Measurements from ENCODE around the gene UBTF. TPM values are rescaled to one million over a fixed set of nuclear protein-coding genes. Genes with fewer than 3 reads are reported as not detected.

UBTF gene
- total RNA-seq, 1 experiment from 2014 or later = 57.5 TPM

DNA sequence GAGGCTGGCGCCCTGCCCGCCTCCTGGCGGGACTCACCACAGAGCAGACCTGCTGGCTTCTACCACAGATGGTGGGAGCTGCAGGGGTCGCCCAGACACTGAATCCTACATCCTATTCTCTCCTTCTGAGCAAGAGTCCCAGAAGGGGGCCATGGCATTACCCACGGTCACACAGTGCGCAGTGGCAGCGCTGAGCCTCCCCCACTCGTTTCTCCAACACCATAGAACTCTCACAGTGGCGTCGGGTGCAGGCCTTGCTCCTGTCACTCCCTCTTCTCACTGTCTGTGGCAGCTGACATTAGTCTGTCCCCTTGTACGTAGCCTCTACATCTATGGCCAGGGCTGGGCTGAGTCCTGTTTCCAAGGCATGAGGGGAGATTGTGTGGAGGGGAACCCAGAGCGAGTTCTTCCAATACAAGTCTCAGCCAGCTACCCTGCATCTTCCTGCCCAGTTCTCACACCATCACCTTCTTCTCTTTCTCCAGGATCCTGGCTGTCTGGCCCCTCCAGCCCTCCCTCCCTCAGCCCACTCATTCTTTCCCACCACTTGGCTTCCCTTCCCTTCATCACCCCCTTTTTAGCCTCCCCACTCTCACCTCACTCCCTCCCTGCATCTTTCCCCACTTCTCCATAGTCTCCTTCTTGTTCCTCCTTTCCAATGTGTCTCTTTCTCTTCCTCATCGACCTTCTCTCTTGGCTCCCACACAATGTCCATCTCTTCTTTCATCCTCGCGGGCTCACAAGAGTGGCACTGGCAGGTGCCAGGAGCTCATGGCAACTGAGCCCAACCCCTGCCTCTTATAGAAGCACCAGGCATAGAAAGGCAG lies 5.9 kb downstream of the UBTF start:
- DNase-seq (ENCODE audit: low read depth) = no peak

DNA sequence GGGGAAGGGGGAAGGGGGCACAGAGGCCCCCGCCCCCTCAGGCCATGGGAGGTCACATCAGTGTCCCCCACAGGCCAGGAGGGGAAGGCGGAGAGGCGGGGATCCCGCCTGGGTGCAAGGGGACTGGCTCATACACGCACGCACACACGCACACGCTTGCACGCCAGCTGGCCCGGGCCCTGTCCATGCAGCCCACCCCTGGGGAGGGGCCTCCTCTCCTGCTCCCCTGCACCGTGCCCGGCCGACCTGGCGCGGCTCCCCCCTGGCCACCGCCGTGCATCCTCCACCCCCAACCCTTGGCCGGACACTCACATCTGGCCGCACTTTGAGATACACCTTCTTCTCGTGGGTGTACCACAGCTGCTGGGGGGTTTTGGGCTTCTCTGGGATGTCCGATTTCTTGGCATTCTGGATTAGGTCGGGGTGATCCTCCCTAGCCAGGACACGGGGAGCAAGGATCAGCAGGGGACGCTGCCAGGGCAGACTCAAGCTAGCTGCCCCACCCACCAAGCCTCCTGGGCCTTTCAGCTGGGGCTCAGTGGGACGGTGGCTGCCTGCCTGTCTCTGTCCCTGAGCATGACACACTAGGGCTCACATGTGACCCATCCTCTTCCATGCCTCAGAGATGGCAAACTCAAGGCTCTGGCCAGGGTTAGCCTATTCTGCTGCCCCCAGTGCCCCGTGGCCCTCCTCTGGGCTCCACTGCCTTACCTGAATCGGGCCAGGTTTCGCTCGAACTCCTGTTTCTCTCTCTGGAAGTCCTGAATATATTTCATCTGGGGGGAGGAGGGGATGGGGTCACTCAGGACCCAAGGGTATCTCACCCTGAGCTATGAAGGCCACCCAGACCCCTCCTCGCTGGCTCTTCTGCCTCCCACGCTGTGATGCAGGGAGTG lies 6.7 kb downstream of the UBTF start:
- DNase-seq (ENCODE audit: low read depth) = no peak

DNA sequence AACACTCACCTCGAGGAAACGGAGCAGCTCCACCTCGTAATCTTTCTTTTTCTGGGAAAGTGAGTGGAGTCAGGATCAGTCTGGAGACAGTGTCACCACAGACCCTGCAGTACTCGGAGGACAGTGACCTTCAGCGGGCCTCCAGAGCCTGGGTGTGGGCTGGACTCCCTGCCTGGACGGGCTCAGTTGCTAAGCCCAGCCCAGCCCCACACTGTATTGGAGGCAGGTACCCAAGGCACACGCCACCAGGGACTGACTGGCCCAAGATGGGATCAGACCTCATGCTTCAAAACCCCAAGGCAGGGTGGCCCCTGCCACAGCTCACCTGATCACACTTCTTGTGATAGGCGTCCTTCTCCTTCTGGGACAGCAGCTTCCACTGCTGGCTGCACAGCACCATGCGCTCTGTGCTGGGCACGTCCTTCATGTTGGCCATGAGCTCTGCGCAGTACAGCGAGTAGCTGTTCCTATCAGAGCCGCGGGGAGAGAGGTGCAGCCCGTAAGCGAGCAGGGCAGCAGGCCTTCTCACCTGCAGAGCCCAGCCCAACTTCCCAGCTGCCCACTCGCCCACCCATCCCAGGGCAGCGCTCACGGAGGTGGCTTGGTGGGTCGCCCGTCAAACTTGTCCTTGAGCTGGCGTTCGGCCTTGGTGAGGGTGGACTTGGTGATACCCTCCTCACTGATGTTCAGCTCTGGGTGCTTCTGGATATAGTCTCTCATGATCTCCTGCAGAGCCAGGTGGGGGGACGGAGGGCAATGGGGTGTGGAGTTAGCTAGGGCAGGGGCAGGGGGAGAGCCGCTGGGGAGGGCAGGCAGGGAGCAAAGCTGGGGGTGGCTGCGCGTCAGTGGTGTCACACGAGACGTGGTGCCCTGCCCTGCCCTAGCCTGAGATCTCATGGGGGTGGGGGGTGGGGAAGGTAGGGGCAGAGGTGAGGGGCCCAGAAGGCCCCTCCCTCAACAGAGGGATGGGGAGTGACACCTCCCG lies 7.9 kb downstream of the UBTF start:
- no peak for DNase-seq (ENCODE audit: low read depth)

DNA sequence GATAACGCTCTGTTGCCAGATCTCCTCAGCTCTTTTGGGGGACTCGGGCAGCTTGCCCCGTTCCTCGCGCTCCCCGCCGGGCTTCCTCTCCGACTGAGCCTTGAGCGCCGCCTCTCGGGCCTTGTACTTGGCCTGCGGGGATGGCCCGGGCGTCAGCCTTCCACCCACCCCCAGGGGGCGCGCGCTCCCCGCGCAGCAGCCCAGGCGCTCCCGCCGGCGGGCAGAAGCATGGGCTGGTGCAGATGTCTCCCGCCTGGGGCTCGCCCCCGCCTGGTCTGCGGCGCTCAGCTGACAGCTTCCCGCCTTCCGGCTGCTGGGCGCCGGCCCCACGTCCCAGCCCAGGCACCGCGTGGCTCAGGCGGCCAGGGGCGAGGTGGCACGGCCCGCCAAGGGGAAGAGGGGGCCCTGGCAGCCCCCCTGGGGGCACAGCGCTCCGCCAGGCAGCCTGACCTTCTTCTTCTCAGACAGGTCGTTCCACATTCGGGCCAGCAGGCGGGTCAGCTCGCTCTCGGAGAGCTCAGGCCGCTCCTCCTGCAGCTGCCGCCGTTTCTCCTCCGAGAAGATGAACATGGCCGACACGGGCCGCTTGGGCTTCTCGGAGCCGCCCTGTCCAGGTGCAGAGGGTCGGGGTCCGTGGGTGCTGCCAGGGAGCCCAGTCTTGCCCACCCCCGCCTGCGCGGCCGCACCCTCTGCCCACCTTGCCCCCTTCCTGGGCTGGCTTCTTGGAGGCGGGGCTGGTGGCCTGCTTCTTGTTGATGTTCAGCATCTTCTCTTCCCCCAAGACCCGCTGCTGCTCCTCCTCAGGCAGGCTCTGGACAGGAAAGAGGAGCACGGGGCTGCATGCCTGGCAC lies 8.9 kb downstream of the UBTF start:
- no peak for DNase-seq (ENCODE audit: low read depth)

DNA sequence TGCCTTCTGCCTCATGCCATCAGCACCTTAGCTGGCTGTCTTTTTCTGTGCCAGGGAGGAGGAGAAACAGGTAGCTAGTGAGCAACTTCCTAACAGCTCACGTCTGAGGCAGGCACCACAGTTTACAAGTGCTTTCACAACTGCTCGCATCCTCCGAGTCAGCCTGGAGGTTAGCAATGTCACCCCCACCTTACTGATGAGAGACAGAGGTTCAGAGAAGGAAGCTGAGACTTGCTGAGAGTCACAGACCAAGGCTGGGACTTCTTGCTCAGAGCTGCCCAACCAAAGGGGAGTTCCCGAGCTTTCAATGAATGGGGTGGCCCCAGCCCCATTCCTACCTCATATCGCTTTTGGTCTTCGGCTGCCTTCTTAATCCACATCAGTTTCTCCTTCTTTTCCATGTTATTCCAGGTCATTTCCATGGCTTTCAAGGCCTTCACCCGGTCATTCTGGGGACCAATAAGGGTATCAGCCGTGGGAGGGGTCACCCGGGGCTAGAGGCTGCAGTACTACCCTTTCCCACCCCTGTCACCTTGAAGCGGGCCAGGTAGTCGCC lies 9.6 kb downstream of the UBTF start:
- peak; percentile 32 for DNase-seq (ENCODE audit: low read depth)

DNA sequence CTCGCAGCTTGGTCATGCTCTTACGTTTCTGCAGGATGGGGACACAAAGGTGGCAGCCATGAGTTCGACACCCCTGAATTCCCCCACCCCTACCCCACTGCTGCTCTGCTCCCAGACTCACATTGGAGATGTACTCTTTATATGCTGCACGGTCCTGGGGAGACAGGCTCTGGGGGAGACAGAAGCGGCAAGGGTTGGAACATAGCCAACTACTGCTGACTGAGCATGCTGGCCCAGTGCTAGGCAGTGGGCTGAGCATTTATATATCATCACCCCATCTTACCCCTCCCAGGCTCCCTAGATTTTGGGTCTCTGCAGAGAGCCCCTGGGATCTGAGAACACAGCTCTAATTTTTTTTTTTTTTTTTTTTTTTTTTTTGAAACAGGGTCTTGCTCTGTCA lies 11.7 kb downstream of the UBTF start:
- DNase-seq (ENCODE audit: low read depth) = no peak

DNA sequence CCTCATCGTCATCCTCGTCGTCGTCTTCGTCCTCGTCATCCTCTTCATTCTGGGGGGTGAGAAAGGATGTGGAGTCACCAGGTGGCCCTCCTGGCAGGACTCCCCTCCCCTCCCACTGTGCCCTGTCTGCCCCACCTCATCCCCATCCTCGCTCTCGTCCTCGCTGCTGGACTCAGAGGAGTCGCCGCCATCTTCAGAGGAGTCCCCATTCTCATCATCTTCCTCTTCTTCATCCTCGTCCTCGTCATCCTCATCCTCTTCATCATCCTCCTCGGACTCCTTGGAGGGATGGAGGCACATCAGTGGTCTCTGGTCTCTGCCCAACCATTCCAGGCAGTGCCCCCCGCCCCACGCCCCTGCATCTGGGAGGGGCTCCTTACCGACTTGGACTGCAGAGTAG lies 12.2 kb downstream of the UBTF start:
- no peak for DNase-seq (ENCODE audit: low read depth)

DNA sequence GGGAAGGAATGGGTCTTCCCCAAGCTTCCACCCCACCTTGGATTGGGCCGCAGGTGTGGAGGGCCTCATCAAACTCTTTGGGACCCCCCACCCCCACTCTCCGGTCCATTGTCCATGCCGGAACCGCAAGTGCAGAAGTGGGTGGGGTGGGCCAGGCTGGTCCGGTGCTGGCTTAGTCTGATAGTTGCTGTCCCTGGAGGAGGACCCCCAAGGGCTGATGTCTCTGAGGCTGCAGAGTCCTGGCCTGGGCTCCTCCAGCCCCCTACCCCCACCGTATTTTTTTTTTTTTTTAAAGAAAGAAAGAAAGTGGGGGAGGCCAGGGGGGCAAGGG lies 12.7 kb downstream of the UBTF start:
- no peak for DNase-seq (ENCODE audit: low read depth)

DNA sequence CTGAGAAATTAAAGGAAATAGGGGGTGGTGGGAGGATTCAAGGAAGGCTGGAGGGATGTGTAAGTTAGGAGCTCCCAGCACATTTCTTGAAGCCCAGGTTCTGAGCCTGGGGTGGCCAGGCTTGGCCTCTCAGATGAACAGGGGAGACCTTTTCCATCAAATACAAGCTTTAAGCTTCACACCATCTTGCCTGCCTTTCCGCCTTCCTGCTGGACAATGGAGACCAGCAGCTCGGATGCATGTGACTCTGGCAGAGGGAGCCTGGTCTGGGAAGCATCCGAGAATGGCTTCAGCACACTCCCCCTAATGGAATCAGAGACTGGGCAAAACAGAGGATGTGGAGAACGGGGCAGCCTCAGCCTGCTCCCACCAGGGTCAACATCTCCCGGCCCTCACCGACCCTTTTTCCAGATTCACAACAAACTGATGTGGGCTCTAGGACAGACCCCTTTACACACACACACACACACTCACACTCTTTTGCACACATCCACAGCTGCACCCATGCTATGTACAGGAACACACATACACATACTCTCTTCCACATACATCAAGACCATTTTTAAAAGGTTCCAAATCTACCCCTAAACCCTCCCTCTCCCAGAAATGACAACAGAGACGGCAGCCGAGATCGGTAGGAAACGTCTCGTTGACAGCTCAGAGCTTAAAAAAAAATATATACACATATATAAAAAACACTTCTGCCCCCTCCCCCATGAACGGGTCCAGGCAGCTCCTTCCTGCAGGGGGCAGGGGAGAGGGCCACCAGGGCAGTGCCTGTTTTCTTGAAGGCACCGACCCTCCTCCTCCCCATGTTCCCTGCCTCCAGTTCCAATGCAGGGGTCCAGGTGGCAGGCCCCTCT lies 13.3 kb downstream of the UBTF start:
- DNase-seq (ENCODE audit: low read depth) = no peak

DNA sequence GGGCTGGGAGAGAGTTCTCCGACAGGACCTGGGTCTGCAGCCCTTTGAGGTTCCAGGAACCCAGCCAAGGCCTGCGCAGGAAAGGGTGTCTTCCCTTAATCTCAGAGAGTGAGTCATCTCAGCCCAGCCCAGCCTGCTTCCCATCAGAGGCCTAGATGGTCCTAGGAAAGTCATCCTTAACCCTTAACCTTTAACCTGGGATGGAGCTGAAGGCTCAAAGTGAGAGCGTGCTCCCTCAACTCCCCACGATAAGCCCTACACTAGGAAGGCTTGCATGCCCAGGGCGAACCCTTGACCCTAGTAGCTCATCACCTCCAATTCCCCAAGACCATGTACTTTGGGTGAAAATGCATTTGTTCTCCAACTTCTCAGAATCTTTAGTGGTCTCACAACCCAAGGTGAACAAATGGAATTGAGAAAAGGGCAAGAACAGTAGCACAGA lies 15.0 kb downstream of the UBTF start:
- DNase-seq (ENCODE audit: low read depth) = peak; percentile 73

DNA sequence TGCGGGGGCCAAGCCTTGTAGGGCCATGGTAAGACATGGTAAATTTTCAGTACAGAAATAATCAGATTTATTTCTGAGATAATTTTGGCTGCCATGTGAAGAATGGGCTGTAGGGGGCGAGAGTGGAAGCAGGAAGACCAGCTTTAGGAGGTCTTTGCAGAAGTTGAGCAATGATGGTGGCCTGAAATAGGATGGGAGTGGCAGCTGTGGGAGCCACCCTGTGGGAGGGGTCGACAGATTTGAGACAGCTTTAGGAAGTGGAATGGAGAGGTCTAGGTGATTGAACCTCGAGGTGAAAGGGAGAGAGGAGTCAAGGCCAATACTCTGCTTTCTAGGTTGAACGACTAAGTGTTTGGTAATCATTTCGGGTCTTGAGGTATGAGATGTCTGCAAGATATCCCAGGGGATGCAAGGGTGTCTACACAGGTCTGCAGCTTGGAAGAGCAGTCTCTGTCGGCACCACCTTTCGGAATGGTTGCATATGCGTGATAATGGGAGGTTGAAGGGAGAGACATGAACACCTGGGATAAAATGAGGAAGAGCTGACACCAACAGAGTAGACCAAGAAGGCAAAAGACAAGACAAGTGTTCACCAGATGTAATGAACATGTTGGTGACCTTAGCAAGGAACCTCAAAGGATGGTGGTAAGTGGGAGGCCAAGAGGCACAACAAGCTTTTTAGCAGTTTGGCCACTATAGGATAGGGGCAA lies 15.6 kb downstream of the UBTF start:
- DNase-seq (ENCODE audit: low read depth) = peak; percentile 32

DNA sequence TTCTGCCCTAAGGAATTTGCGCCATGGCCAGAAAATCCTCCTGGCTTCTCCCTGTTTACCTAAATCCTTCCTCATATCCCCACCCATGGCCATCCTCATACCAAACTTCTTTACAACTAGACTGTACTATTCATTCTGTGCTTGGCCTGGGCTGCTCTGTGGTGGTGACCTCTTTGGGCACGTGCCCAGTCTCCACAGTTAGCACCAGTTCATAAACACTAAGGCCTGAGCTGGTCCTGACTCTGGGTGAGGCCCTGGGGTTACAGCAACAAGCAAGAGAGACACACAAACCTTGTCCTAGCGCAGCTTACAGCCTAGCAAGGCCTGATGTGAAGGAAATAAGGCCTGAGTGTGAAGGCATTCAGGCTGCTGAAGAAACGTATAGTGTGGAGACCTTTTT lies 16.7 kb downstream of the UBTF start:
- no peak for DNase-seq (ENCODE audit: low read depth)

DNA sequence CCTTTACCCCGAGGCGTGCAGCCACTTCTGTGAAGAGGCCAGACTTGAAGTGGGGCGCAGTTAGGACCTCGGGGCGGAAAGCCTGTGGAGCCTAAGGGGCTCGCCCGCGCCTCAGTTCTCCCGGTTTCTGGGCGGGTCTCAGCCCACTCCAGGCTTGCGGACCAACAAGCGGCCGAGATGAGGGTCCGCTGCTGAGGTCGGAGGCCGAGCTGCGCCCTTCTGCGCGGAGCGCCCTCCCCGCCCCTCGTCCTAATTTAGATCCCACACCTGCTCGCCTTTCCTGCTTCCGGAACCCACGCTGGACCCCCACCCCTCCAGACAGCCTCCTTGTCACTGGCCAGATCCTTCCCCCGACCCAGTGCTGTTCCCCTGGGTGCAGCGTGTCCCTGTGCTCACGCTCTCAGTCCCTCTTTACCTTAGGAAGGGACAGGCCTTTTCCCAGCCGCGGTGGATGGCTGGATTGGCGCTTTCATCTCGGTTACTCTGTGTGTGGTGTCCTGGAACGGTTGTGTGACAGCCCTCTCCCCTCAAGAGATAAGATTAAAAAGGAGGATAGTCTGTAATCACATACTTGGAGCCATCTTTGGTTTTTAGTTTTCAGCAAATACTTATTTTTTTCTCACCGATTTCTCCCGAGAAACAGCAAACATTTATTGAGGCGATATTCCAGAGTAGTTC lies 18.9 kb downstream of the UBTF start:
- DNase-seq (ENCODE audit: low read depth) = no peak

DNA sequence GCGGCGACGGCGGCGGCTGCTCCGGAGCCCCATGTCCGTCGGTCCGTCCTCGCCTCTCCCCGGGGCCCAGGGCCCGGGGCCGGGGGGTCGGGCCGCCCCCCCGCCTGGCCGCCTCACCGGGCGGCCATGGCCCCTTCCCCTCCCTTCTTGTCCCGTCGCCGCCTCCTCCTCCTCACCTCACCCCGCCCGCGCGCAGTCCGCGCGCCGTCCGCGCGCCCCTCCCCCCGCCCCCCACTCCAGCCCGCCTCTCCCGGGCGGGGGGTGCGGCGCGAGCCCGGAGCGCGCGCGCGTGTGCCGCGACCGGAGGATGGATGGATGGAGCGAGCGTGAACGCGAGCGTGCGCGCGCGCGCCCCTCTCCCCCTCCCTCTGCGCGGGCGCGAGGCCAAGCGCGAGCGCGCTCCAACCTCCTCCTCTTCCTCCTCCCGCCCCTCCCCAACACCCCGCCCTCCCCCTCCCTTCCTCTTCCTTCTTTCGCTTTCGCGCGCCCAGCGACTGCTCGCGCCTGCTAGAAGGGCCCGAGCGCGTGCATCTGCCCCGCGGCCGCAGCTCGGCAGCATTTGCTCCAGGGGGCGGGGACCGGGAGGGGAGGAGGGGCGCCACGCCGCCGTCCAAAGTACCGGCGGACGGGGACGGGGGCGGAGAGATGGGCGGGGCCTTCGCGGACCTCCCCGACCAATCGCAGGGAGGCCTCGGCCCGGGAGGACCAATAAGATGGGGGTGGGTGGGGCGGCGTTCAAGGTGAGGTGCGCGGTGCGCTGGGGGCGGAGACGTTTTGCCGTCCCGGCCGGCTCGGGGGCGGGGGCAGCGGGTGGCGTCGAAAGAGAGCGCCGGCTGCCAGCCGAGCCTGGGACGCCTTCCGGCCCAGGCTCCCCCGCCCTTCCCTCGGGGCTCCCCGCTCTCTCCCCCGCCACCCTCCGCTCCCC lies 19.7 kb downstream of the UBTF start, which contains the start of gene ATXN7L3:
ATXN7L3 (minus strand) TSS at position 332 of the 925 bp plus-strand sequence. CDS start 1,814 bp downstream, outside the sequence.
- DNase-seq (ENCODE audit: low read depth) = peak; percentile 95

DNA sequence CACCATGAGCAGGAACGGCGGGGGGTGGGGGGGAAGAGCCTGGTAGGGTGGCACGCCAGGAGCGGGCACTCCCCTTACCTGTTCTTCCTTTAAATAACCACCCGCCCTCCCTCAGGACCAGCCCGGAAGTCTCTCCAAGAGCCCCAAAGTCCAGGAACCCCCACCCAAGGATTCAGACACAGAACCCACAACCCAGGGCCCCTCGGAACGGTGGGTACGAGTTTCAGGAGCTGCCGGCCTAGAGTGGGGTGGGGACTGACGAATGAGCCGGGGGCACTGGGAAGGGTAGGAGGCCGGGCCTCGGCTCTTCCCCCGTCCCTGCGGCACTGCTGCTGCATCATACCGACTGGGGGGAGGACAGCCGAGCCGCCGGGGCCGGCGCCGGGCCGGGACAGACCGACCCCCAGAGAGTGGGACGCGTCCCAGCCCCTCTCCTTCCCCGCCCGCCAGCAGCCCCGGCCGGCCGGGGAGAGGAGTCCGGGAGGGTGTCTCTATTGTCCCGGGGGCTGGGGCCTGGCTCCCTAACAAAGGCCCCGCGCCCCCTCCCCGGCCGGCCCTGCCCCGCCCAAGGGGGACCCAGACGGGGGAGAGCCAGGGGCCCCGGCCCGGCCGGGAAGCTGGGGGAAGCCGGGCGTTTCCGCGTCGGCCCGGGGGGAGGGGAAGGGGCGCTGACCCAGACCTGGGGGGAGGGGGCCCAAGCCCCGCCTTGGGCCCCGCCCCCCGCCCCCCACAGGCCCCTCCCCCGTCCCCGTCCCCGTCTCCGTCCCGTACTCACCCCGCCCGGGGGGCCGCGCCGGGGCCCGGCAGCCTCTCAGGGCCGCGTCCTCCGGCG lies 20.5 kb downstream of the UBTF start:
- DNase-seq (ENCODE audit: low read depth) = peak; percentile 40

Data from M059J (cell line).